Lung (tissue), 12 donors: ENCODE data around the gene DTD2. TPM values are rescaled to one million over a fixed set of nuclear protein-coding genes. Genes with fewer than 3 reads are reported as not detected.

Source experiments
- ATAC-seq: fragments of 200-7000 bp; cut with Tn5 transposase; one replicate; pipeline ENCODE4 v1.9.1; 2020; ENCODE audit warnings: moderate number of reproducible peaks; ENCODE audit not compliant: insufficient read depth, low FRiP score
- DNase-seq, 3 donors: peaks; one replicate each; pipeline ENCODE4 v3.0.0-alpha.2; 2013 to 2017
- H3K27ac ChIP-seq, 2 donors: one replicate each; pipeline ENCODE4 v1.5.1; 2013; ENCODE audit warnings: mild to moderate bottlenecking in 2 of 2, moderate library complexity in 2 of 2, control low read depth in 1 of 2, inconsistent platforms in 1 of 2, low read depth in 1 of 2, low read length in 1 of 2
- H3K27me3 ChIP-seq, 3 donors: one replicate each; pipeline ENCODE4 v1.5.1; 2013; ENCODE audit warnings: low read length in 2 of 3; ENCODE audit not compliant: control insufficient read depth in 3 of 3, insufficient read depth in 3 of 3
- H3K36me3 ChIP-seq, 4 donors: one replicate each; pipeline ENCODE4 v1.5.1; 2013; ENCODE audit warnings: low read length in 4 of 4, mild to moderate bottlenecking in 1 of 4, moderate library complexity in 1 of 4; ENCODE audit not compliant: control insufficient read depth in 4 of 4, insufficient read depth in 4 of 4
- H3K4me1 ChIP-seq, 5 donors: one replicate each; pipeline ENCODE4 v1.5.1; 2013; ENCODE audit warnings: low read length in 5 of 5, mild to moderate bottlenecking in 2 of 5, moderate library complexity in 1 of 5; ENCODE audit not compliant: control insufficient read depth in 5 of 5, insufficient read depth in 5 of 5
- H3K4me3 ChIP-seq: one replicate; pipeline ENCODE4 v1.5.1; 2013; ENCODE audit warnings: mild to moderate bottlenecking, control low read depth, moderate library complexity
- H3K9ac ChIP-seq, 2 donors: one replicate each; pipeline ENCODE4 v1.5.1; 2013; ENCODE audit warnings: low read length in 2 of 2, control low read depth in 1 of 2; ENCODE audit not compliant: insufficient read depth in 1 of 2
- H3K9me3 ChIP-seq, 4 donors: one replicate each; pipeline ENCODE4 v1.5.1; 2013; ENCODE audit warnings: low read length in 3 of 4, mild to moderate bottlenecking in 1 of 4, moderate library complexity in 1 of 4; ENCODE audit not compliant: control insufficient read depth in 4 of 4, insufficient read depth in 3 of 4
- WGBS, 2 donors: extraction: QIAGEN DNeasy Blood & Tissue Kit; methylation state at CpG; one replicate each; pipeline ENCODE4 v1.1.7; 2013; 5-methylcytosine and 5-hydroxymethylcytosine counted together
- polyA plus RNA-seq, 2 donors: library from polyadenylated mRNA; stranded (reverse); fragments of 200-250 nt; gene quantifications; one replicate each; pipeline ENCODE4 v1.2.1, GENCODE V29; 2013
- total RNA-seq, 2 donors: library from RNA; depleted of rRNA in 1 of 2; stranded (reverse); fragments of >200 nt in 1 of 2; gene quantifications; one replicate each; pipeline ENCODE4 v1.2.1, GENCODE V29; 2014 to 2021
- TF ChIP-seq, protein P1 (sequence below): IDR thresholded peaks from 2 replicates; pipeline ENCODE4 v1.5.1; 2012; ENCODE audit warnings: mild to moderate bottlenecking; ENCODE audit errors: control extremely low read depth, extremely low read depth
- donor health status: control.
- donor health status: control.
- donor health status: Bipolar disorder and iron deficiency.
- donor health status: healthy.
- donor health status: DM: yes; HTN: yes; CAD: no.

The DTD2 gene
- total and polyA plus RNA-seq, 4 donors: 10.4 to 33.3 (median 17.3) TPM

DNA sequence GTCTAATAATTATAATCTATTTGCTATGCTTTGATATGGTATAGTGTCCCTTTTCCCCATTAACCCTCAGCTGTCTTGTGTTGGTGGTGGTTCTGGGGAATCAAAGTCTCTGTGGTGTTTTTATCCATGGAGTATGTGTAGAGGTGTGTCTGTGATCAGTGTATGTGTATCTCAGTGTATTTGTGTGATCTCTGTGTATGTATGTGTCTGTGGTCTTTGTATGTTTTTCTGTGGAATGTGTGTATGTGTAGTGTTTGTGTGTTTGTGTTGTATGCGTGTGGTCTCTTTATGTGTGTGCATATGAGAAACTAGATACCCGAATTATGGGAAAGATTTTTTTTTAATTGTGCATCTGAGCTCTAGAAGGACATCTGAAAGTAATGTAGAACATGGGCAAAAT, 29.5 kb upstream of the DTD2 start:
- Histone ChIP-seq H3K27ac (no peak overlapping the region), H3K9me3 (no peaks in the 10 kb centered on the region), H3K27me3 (no peaks in the 10 kb centered on the region), H3K36me3 (no peaks in the 10 kb centered on the region), H3K4me1 (no peaks in the 10 kb centered on the region), H3K9ac (no peak overlapping the region), H3K4me3 (no peak overlapping the region)
- ATAC-seq: no peak
- no peak for DNase-seq
- 84 to 92% methylated on average over 2 of the region's 2 CpGs for WGBS, 2 donors
- TF ChIP-seq, protein P1, sequence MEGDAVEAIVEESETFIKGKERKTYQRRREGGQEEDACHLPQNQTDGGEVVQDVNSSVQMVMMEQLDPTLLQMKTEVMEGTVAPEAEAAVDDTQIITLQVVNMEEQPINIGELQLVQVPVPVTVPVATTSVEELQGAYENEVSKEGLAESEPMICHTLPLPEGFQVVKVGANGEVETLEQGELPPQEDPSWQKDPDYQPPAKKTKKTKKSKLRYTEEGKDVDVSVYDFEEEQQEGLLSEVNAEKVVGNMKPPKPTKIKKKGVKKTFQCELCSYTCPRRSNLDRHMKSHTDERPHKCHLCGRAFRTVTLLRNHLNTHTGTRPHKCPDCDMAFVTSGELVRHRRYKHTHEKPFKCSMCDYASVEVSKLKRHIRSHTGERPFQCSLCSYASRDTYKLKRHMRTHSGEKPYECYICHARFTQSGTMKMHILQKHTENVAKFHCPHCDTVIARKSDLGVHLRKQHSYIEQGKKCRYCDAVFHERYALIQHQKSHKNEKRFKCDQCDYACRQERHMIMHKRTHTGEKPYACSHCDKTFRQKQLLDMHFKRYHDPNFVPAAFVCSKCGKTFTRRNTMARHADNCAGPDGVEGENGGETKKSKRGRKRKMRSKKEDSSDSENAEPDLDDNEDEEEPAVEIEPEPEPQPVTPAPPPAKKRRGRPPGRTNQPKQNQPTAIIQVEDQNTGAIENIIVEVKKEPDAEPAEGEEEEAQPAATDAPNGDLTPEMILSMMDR: no peak

DNA sequence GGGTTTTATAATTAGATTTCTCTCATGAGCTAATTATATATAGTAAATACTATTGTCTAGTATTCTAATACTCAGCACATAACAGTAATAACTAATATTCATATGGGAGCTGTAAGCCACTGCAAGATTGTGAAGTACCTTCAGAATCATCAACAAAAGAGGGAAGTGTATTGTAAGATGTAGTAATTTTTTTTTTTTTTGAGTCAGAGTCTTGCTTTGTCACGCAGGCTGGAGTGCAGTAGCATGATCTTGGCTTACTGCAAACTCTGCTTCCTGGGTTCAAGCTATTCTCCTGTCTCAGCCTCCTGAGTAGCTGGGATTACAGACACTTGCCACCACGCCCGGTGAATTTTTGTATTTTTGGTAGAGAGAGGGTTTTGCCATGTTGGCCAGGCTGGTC, 27.4 kb upstream of the DTD2 start:
- ATAC-seq (no peak), DNase-seq (no peak)
- Histone ChIP-seq H3K36me3 (no peaks in the 10 kb centered on the region), H3K4me1 (no peaks in the 10 kb centered on the region), H3K4me3 (no peak overlapping the region), H3K27me3 (no peaks in the 10 kb centered on the region), H3K9me3 (no peaks in the 10 kb centered on the region), H3K9ac (no peak overlapping the region), H3K27ac (no peak overlapping the region)
- TF ChIP-seq, protein P1: no peak
- 73 to 78% methylated on average over 3 of the region's 3 CpGs for WGBS, 2 donors

DNA sequence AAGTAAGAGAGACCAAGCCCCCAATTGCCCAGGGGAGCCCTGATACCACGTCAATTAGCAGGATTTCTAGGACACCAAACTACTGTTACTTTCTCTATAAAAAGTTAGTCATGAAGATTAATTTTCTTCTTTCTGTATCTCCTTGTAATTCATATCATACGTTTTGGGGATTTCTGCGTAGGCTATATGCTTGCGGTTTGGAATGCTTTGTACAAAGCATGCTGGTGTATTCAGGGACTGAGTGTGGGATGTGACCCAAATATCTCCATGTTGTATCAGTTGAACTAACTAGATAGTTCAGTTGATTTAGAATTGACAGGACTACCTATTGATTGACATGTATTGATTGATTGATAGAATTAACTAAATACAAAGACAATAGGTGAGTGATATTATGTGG, 22.9 kb upstream of the DTD2 start:
- Histone ChIP-seq H3K27me3 (no peaks in the 10 kb centered on the region), H3K27ac (no peak overlapping the region), H3K36me3 (no peaks in the 10 kb centered on the region), H3K9ac (no peak overlapping the region), H3K4me3 (no peak overlapping the region), H3K9me3 (no peaks in the 10 kb centered on the region), H3K4me1 (no peaks in the 10 kb centered on the region)
- ATAC-seq (no peak), DNase-seq (no peak)
- TF ChIP-seq, protein P1: no peak
- 84 to 87% methylated on average over 4 of the region's 4 CpGs for WGBS, 2 donors

DNA sequence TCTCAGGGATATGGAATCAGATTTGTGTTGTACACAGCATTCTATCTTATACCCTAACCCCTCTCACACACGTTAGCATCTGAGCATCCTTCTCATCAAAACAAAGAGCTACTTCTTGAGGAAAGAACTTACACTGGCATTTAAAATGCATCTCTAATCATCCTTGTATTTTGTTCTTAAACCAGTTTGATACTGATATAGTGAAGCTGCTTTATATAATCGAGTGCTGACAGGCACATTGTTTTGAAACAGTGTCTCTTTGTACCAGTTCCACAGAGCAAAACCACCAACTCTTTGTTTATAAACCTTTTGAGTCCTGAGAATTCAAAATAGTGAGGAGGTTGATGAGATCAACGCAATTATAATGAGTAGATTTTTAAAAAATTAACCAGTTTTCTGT, 21.7 kb upstream of the DTD2 start:
- H3K36me3 ChIP-seq: no peaks in the 10 kb centered on the region
- no peaks in the 10 kb centered on the region for H3K9me3 ChIP-seq
- H3K4me3 ChIP-seq: no peak overlapping the region
- ATAC-seq (no peak), DNase-seq (no peak)
- no peaks in the 10 kb centered on the region for H3K4me1 ChIP-seq
- H3K27ac ChIP-seq: no peak overlapping the region
- TF ChIP-seq, protein P1: no peak
- no peak overlapping the region for H3K9ac ChIP-seq
- H3K27me3 ChIP-seq: no peaks in the 10 kb centered on the region
- 81 to 93% methylated on average over 3 of the region's 3 CpGs for WGBS, 2 donors
